GM18511 (cell line): ENCODE results near the gene GNPAT.

ENCODE experiments used
- ATAC-seq: cut with Tn5 transposase; IDR thresholded peaks from one replicate; pipeline ENCODE4 v1.9.1; 2021; ENCODE audit warnings: mild to moderate bottlenecking, moderate library complexity; ENCODE audit not compliant: unreplicated experiment

Gene GNPAT

DNA sequence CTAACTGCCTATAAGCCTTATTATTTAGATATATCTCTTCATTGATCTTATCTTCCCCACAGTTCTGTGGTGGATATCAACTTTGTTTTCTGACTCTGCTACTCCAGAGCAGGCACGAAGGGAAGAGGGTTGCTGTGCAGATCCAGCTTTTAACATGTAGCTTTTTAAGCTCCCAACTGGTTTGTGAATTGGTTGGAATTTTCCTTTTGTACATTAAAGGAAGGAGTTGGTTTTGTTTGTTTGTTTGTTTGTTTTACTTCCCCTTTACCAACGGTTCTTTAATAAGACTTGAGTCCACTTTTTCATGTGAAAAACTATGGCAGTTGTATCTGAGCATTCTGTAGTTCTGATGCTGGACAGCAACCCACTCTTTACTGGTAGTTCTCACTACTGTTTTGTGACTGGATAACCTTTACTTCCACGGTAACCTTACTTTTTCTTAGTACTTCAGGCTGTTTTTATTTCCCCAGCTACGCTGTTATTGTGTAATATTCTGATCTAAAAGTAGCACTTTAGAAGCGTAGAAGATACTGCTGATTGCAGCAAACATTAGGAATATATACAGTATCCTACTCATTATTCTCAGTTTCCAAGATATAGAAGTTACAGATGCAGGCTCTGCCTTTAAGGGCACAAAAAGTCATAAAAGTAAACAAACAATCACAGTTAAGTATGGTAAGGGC is 1.6 kb downstream of the GNPAT start:
- ATAC-seq, result no peak

DNA sequence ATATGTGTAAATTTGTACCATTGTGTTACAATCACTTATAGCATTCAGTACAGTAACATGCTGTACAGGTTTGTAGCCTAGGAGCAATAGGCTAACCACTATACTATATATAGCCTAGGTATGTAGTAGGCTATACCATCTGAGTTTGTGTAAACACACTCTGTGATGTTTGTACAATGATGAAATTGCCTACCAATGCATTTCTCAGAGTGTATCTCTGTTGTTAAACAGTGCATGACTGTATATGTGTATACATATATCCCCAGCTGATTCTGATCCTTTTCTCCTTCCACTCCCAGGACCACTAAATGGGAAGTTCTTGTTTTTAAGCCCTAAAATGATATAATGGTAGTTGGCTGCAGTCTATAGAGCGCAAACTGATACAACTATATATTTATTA is 7.8 kb downstream of the GNPAT start:
- no peak for ATAC-seq

- ATAC-seq, result no peak
Measured at GRCh38 chr1:231252336-231252735, 11.3 kb downstream of the GNPAT start.

DNA sequence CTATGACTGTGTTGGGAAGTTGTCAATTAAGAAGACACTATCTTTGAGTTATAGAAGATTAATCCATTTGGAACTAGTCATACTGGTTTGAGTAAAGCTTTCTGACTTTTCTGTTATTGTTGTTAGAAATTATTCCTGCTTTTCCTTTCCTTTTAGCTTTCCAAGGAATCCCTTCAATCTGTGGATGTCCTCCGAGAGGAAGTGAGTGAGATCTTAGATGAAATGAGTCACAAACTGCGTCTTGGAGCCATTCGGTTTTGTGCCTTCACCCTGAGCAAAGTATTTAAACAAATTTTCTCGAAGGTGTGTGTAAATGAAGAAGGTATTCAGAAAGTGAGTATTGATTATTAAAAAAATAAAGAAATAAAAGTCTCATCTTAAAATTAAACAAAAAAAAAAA is 19.3 kb downstream of the GNPAT start:
- ATAC-seq, result no peak

GRCh38 chr1:231264642-231265041 is 23.6 kb downstream of the GNPAT start:
- no peak for ATAC-seq

DNA sequence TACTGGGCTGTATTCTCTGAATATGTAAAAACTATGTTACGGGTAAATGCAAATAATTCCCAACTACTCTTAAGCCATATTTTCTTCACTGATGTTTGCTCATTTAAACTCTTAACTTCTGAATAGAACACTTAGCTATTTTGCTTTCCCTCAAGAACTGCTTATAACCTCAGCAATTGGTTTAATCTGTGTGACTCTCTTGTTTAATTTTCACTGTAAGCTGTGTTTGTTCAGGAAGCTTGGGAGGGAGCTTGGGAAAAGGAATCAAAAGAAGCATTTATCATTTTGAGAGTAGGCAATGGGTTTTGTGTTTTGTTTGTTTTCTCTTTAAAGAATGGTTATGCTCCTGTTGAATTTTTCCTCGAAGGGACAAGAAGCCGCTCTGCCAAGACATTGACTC is 24.4 kb downstream of the GNPAT start:
- ATAC-seq, result no peak

DNA sequence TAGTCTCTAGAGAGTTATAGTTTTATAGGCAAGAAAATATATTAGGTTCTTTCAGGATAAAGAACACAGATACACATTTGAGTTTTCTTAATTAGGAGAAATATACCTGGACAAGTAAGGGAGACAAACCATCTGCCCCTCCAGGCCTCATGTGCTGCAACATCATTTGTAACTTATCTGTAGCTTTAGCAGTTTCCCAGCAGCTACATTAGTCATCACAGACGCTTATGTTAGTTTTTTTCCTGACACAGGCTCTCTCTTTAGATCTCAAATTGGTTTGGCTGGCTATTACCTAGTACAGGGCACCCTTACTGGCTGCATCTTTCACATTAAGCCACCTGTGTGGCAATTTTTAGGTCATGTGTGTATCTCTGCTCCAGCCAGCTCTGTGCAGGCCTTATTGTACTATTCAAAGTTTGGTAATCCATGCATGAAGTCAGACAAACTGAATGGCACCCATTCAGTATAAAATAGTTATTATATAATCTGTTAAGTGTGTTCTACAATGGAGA is 25.9 kb downstream of the GNPAT start:
- no peak for ATAC-seq

DNA sequence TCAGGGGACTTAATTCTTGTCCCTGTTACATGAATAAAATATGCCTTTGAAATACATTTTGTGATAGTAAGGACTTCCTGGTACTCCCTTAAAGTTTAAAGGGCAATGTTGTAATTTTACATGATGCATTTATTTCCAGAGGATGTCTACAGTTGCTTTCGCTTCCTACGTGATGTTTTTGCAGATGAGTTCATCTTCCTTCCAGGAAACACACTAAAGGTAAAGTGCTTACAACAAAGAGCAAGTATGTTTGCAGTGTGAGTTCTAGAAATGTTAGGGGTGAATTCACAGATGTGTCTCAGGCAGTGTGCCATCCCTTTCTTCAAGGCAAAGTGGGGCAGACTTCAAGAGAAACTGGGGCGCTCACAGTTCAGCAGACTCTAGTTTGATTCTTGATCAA is 31.2 kb downstream of the GNPAT start:
- no peak for ATAC-seq

- no peak for ATAC-seq
Measured at GRCh38 chr1:231272880-231273279, 31.9 kb downstream of the GNPAT start.

GRCh38 chr1:231274119-231274825 is 33.3 kb downstream of the GNPAT start:
- no peak for ATAC-seq

DNA sequence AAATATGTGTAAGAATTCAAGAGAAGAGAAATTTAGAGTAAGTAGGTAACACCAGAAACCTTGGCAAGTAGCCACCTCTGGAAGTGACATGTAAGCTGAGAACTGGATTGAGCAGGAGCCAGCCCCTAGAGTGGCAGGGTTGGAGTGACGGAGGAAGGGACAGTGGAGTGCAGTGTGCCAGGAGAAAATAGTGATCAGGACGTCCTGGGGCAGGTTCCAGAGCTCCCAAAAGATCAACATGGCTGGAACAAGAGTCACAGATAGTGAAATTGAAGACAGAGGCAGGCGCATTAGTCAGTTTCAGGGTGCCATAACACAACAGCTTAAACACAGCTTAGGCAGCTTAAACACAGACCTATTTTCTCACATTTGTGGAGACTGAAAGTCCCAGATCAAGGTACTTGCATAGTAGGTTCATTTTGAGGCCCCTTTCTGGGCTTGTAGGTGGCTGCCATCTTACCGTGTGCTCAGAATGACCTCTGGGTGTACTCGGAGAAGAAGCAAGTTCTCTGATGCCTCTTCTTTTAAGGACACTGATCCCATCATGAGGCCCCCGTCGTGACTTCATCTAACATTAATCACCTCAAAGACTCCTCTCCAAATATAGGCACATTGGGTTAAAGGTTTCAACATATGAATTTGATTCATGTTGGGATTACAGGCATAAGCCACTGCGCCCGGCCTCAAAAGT is 37.2 kb downstream of the GNPAT start:
- no peak for ATAC-seq

- ATAC-seq, result no peak
Measured at GRCh38 chr1:231279081-231279480, 38.1 kb downstream of the GNPAT start.

- no peak for ATAC-seq
Measured at GRCh38 chr1:231279683-231280082, 38.7 kb downstream of the GNPAT start.

GRCh38 chr1:231284441-231284840 is 43.4 kb downstream of the GNPAT start:
- no peak for ATAC-seq

DNA sequence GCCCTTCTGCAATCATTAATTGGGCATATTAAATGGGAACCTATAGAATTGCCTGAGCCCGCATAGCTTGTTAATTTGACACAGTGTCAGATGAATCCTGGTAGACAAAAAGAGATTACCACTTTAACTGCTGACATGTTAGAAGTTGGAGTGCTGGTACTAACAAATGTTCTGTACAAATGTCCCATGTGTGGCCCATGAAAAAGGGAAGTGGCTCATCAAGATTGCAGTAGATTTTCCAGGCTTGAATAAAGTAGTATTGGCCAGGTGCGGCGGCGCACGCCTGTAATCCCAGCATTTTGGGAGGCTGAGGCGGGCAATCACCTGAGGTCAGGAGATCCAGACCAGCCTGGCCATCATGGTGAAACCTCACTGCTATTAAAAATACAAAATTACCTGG is 45.6 kb downstream of the GNPAT start:
- no peak for ATAC-seq

- no peak for ATAC-seq
Measured at GRCh38 chr1:231295938-231296337, 54.9 kb downstream of the GNPAT start.

GRCh38 chr1:231301990-231302389 is 61.0 kb downstream of the GNPAT start:
- no peak for ATAC-seq

GRCh38 chr1:231310391-231310934 is 69.5 kb downstream of the GNPAT start:
- ATAC-seq, result no peak

GRCh38 chr1:231311720-231312431 is 70.9 kb downstream of the GNPAT start:
- no peak for ATAC-seq

DNA sequence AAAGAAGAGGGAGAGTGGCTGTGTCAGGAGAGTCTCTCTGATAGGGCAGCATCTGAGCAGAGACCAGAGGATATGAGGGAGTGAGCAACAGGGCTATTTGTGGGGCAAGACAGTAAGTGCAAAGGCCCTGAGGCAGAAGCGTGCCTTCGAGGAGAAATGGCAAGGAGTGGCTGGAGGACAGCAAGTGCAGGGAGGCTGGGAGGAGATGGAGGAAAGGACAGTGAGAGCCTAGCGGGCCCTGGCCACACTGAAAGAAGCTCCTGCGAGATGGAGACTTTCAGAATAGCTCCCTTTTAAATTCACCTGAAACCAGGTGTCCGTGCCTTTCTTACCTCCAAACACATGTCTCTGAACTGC is 71.4 kb downstream of the GNPAT start:
- no peak for ATAC-seq

- ATAC-seq, result no peak
Measured at GRCh38 chr1:231313661-231314060, 72.6 kb downstream of the GNPAT start.
